ENCODE results near the gene PCSK2.

The PCSK2 gene

GRCh38 chr20:17403461-17403860 lies 176.6 kb downstream of the PCSK2 start:
- H3K27ac ChIP-seq: no peak overlapping the region
- DNase-seq: no peak
- H3K27me3 ChIP-seq (ENCODE audit: insufficient read depth, low read depth, severe bottlenecking): no peaks in the 10 kb centered on the region
- H3K4me3 ChIP-seq (ENCODE audit: low read depth, low read length): no peak overlapping the region
- H3K9me3 ChIP-seq (ENCODE audit: severe bottlenecking): no peaks in the 10 kb centered on the region
- TF ChIP-seq CTCF (IDR thresholded peaks at IDR 0.05; ENCODE audit: low read depth, low read length): no peak
- peaks cover 8% of the 10 kb centered on the region for H3K36me3 ChIP-seq

DNA sequence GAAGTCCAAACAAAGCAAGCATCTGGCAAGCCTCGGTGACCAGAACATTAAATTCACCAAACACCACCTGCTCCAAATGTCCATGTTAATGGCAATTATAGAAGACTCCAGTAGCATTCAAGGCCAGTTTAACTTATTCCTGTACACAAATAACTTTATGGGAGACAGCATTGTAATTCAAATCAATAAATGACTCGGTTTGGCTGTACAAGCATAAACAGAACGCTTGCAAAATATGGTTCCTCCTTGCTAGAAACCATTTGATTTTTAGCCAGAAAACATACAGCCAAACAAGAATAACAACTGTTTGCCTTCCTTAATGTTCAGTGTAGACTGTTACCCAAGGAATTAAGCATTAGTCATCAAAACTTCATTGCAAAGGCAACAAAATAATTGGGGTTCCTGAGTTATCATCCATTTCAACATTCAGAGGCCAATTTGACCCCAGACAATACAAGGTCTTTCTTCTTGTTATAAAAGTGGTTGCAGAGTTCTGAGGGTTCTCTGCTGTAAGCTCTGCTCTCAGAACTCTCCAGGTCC lies 179.3 kb downstream of the PCSK2 start:
- no peak for TF ChIP-seq CTCF (IDR thresholded peaks at IDR 0.05; ENCODE audit: low read depth, low read length)
- Histone ChIP-seq H3K4me3 (ENCODE audit: low read depth, low read length) (no peak overlapping the region), H3K27ac (no peak overlapping the region), H3K9me3 (ENCODE audit: severe bottlenecking) (no peaks in the 10 kb centered on the region), H3K36me3 (peaks cover 19% of the 10 kb centered on the region), H3K27me3 (ENCODE audit: insufficient read depth, low read depth, severe bottlenecking) (no peaks in the 10 kb centered on the region)
- no peak for DNase-seq

- Histone ChIP-seq H3K4me3 (ENCODE audit: low read depth, low read length) (no peak overlapping the region), H3K36me3 (peaks cover 22% of the 10 kb centered on the region), H3K9me3 (ENCODE audit: severe bottlenecking) (no peaks in the 10 kb centered on the region), H3K27me3 (ENCODE audit: insufficient read depth, low read depth, severe bottlenecking) (no peaks in the 10 kb centered on the region), H3K27ac (no peak overlapping the region)
- DNase-seq: no peak
- TF ChIP-seq CTCF (IDR thresholded peaks at IDR 0.05; ENCODE audit: low read depth, low read length): no peak
Measured at GRCh38 chr20:17407550-17407949, 180.7 kb downstream of the PCSK2 start.

DNA sequence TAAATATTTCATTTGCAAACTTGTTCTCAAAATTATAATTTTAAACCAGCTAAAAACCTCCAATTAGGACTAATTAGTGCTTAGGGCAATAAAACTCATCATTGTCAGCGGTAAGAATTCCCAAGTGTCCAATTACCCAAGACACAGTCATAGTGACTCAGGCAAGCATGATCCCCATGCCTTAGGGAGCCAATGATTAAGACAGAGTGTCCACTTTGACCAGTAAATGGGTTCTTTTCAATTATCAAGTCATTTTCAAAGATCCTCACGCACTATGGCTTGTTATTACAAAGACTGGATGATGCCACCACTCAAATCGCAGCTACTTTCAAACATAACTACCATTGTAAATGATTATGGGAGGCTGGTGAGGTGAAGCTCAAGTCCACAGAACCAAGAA lies 190.4 kb downstream of the PCSK2 start:
- no peak for TF ChIP-seq CTCF (IDR thresholded peaks at IDR 0.05; ENCODE audit: low read depth, low read length)
- no peak overlapping the region for H3K4me3 ChIP-seq (ENCODE audit: low read depth, low read length)
- peaks cover 5% of the 10 kb centered on the region for H3K9me3 ChIP-seq (ENCODE audit: severe bottlenecking)
- H3K36me3 ChIP-seq: no peaks in the 10 kb centered on the region; the same call in 1 of the 2 replicates
- no peak overlapping the region for H3K27ac ChIP-seq
- no peaks in the 10 kb centered on the region for H3K27me3 ChIP-seq (ENCODE audit: insufficient read depth, low read depth, severe bottlenecking)
- DNase-seq: no peak

DNA sequence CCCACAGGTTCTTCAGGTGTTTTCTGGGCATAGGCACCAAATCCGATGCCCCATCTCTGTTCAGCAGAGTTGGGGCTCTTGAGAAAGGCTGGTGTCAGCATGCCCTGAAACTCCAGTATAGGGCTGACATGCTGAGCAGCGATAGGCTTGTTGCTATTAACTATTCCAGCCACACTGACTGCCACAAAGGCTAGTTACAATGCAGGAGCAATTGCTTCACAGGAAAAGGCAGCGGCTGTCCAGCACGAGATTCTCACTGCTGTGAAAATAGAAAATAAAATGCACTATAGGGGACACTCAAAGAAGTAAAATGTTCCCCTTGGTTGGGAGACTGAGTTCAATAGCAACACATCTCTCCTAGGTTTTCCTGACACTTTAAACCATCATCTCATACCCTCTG lies 191.9 kb downstream of the PCSK2 start:
- TF ChIP-seq CTCF (IDR thresholded peaks at IDR 0.05; ENCODE audit: low read depth, low read length): no peak
- DNase-seq: no peak
- H3K36me3 ChIP-seq: no peaks in the 10 kb centered on the region; the same call in 1 of the 2 replicates
- H3K9me3 ChIP-seq (ENCODE audit: severe bottlenecking): peaks cover 4% of the 10 kb centered on the region
- no peak overlapping the region for H3K4me3 ChIP-seq (ENCODE audit: low read depth, low read length)
- H3K27ac ChIP-seq: no peak overlapping the region
- no peaks in the 10 kb centered on the region for H3K27me3 ChIP-seq (ENCODE audit: insufficient read depth, low read depth, severe bottlenecking)

DNA sequence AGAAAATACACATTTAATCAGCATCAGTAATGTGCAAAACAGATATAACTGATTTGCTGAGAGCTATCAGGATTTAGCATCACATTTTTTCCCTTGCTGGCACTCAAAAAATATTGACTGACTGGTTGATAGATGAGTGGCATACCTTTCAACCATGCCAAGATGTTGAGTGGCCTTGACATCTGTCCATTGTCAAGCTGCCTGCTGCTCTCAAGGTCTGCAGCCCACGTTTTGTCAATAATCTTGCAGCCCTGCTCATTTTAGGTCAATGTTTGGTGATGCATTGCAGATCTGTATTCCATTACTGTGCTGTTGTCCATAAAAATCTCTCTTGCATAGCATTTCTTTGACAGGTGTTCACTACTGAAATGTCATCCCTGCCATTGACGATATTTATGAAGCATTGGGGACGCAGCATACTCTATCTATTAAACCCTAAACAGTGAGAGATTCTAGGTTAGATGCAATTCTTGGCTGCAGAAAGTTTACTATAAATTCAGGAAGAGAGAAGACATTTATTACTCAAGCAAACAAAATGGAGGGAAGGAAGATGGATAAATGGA lies 192.7 kb downstream of the PCSK2 start:
- H3K27me3 ChIP-seq (ENCODE audit: insufficient read depth, low read depth, severe bottlenecking): no peaks in the 10 kb centered on the region
- no peak for TF ChIP-seq CTCF (IDR thresholded peaks at IDR 0.05; ENCODE audit: low read depth, low read length)
- no peaks in the 10 kb centered on the region for H3K9me3 ChIP-seq (ENCODE audit: severe bottlenecking)
- H3K4me3 ChIP-seq (ENCODE audit: low read depth, low read length): no peak overlapping the region
- no peak overlapping the region for H3K27ac ChIP-seq
- DNase-seq: no peak
- H3K36me3 ChIP-seq: no peaks in the 10 kb centered on the region; the same call in 1 of the 2 replicates
